ENCODE data around the gene LDLRAP1.

GRCh38 chr1:25523542-25523941, 19.9 kb upstream of the LDLRAP1 start:
- no peak for TF ChIP-seq POLR2A (IDR thresholded peaks at IDR 0.05; ENCODE audit: low read depth, low read length)
- no peak for TF ChIP-seq POLR2AphosphoS5 (IDR thresholded peaks at IDR 0.05; ENCODE audit: low read depth, low read length)

Measured in GM12891 (cell line).